GM18858 (cell line): Measurements from ENCODE around the gene RBM6.
"Not testable (repeated sequence)": the region's sequence is repeated elsewhere in the genome, so short reads cannot be mapped to it uniquely, and the experiment has no call there.

Experiments used
- ATAC-seq: cut with Tn5 transposase; IDR thresholded peaks from one replicate; pipeline ENCODE4 v1.9.1; 2021; ENCODE audit not compliant: unreplicated experiment

The RBM6 gene

GRCh38 chr3:49976942-49977341 lies 37.0 kb downstream of the RBM6 start:
- ATAC-seq, result no peak

- no peak for ATAC-seq
These were observed 44.4 kb downstream of the RBM6 start for GRCh38 chr3:49984394-49984793.

GRCh38 chr3:49992326-49992725 lies 52.4 kb downstream of the RBM6 start:
- no peak for ATAC-seq

GRCh38 chr3:49994476-49994875 lies 54.5 kb downstream of the RBM6 start:
- no peak for ATAC-seq

- ATAC-seq, result no peak
These were observed 56.1 kb downstream of the RBM6 start for GRCh38 chr3:49996016-49996415.

- no peak for ATAC-seq
These were observed 57.9 kb downstream of the RBM6 start for GRCh38 chr3:49997862-49998261.

- no peak for ATAC-seq
These were observed 58.4 kb downstream of the RBM6 start for GRCh38 chr3:49998326-49998725.

GRCh38 chr3:50001511-50001910 lies 61.6 kb downstream of the RBM6 start:
- no peak for ATAC-seq

- ATAC-seq, result no peak
These were observed 63.3 kb downstream of the RBM6 start for GRCh38 chr3:50003216-50003615.

- ATAC-seq, result no peak
These were observed 63.9 kb downstream of the RBM6 start for GRCh38 chr3:50003824-50004223.

GRCh38 chr3:50008931-50009330 lies 69.0 kb downstream of the RBM6 start:
- no peak for ATAC-seq

GRCh38 chr3:50010959-50011358 lies 71.0 kb downstream of the RBM6 start:
- no peak for ATAC-seq

- no peak for ATAC-seq
These were observed 76.0 kb downstream of the RBM6 start for GRCh38 chr3:50015918-50016317.

GRCh38 chr3:50028346-50028745 lies 88.4 kb downstream of the RBM6 start:
- ATAC-seq, result no peak

- ATAC-seq, result not testable (repeated sequence)
These were observed 91.3 kb downstream of the RBM6 start for GRCh38 chr3:50031201-50031600.

- no peak for ATAC-seq
These were observed 105.0 kb downstream of the RBM6 start for GRCh38 chr3:50044976-50045375.

- no peak for ATAC-seq
These were observed 107.5 kb downstream of the RBM6 start for GRCh38 chr3:50047426-50047825.

GRCh38 chr3:50050361-50050760 lies 110.4 kb downstream of the RBM6 start:
- no peak for ATAC-seq

- no peak for ATAC-seq
These were observed 117.8 kb downstream of the RBM6 start for GRCh38 chr3:50057756-50058155.

- ATAC-seq, result no peak
These were observed 128.2 kb downstream of the RBM6 start for GRCh38 chr3:50068134-50068533.

GRCh38 chr3:50078091-50078490 lies 138.1 kb downstream of the RBM6 start:
- ATAC-seq, result no peak

GRCh38 chr3:50078622-50079021 lies 138.7 kb downstream of the RBM6 start:
- ATAC-seq, result no peak

GRCh38 chr3:50084951-50085350 lies 145.0 kb downstream of the RBM6 start:
- not testable (repeated sequence) for ATAC-seq
